K562 (cell line): ENCODE measurements around the gene SPATA33. TPM values are rescaled to one million over a fixed set of nuclear protein-coding genes. Genes with fewer than 3 reads are reported as not detected.
A peak's percentile ranks its signal among the peaks of the same experiment; 100 is the strongest.

Experiments used
- ATF3 ChIP-seq, 2 experiments: fragments of 450-650 bp in 1 of 2; sonication (generic) in 1 of 2; formaldehyde crosslinking in 1 of 2; IDR thresholded peaks in 1 of 2; conservative IDR thresholded peaks in 1 of 2; 2 replicates each; pipeline versions ENCODE4 v1.6.1 to v1.8.1; 2016 to 2023; ENCODE audit warnings: mild to moderate bottlenecking in 2 of 2, moderate library complexity in 2 of 2, inconsistent platforms in 1 of 2, missing genetic modification reagents in 1 of 2
- ETV5 ChIP-seq: sonication (generic); formaldehyde crosslinking; IDR thresholded peaks from 2 replicates; pipeline ENCODE4 v1.4.0; 2020; ENCODE audit warnings: low read depth, mild to moderate bottlenecking, missing genetic modification reagents
- HNRNPK ChIP-seq: fragments of 200-400 bp; formaldehyde crosslinking; IDR thresholded peaks from one replicate; pipeline ENCODE4 v1.6.1; 2018; ENCODE audit warnings: mild to moderate bottlenecking, low read depth, low read length; ENCODE audit not compliant: poor library complexity, severe bottlenecking
- KDM2B ChIP-seq: fragments of 250-450 bp; sonication (Bioruptor Pico); IDR thresholded peaks from 2 replicates; pipeline ENCODE4 v1.8.0; 2021; ENCODE audit warnings: mild to moderate bottlenecking, moderate library complexity
- KHSRP ChIP-seq: fragments of 450-650 bp; IDR thresholded peaks from 2 replicates; pipeline ENCODE4 v1.6.1; 2017
- L3MBTL2 ChIP-seq: fragments of 450-650 bp; IDR thresholded peaks from 2 replicates; pipeline ENCODE4 v1.6.1; 2016; ENCODE audit warnings: mild to moderate bottlenecking, moderate library complexity
- NRF1 ChIP-seq, 2 experiments: fragments of 450-650 bp; IDR thresholded peaks in 1 of 2; conservative IDR thresholded peaks in 1 of 2; 2 replicates each; pipeline ENCODE4 v1.6.1; 2014; ENCODE audit warnings: mild to moderate bottlenecking in 2 of 2
- PML ChIP-seq: IDR thresholded peaks from 2 replicates; pipeline ENCODE4 v1.6.1; 2012; ENCODE audit warnings: low read length, inconsistent platforms
- RB1 ChIP-seq: fragments of 450-650 bp; IDR thresholded peaks from 2 replicates; pipeline ENCODE4 v1.6.1; 2017; ENCODE audit warnings: low read depth, mild to moderate bottlenecking
- RBFOX2 ChIP-seq: fragments of 200-400 bp; formaldehyde crosslinking; IDR thresholded peaks from 2 replicates; pipeline ENCODE4 v1.6.1; 2017; ENCODE audit warnings: low read depth, mild to moderate bottlenecking, low read length, moderate library complexity
- SRF ChIP-seq, 2 experiments: fragments of 250-450, 450-650 bp in 1 of 2; sonication (Bioruptor Pico) in 1 of 2; sonication (generic) in 1 of 2; formaldehyde crosslinking; IDR thresholded peaks; 2 replicates each; pipeline versions ENCODE4 v1.5.0 to v1.5.1; 2020 to 2022; ENCODE audit warnings: mild to moderate bottlenecking in 1 of 2, missing genetic modification reagents in 1 of 2
- TAF15 ChIP-seq: fragments of 200-400 bp; formaldehyde crosslinking; IDR thresholded peaks from 2 replicates; pipeline ENCODE4 v1.6.1; 2017; ENCODE audit warnings: mild to moderate bottlenecking, low read depth, low read length, moderate library complexity
- TCF3 ChIP-seq: sonication (generic); formaldehyde crosslinking; IDR thresholded peaks from 2 replicates; pipeline ENCODE4 v1.4.0; 2020; ENCODE audit warnings: mild to moderate bottlenecking, missing genetic modification reagents
- ZFP30 ChIP-seq: fragments of 250-450 bp; sonication (Bioruptor Pico); IDR thresholded peaks from 2 replicates; pipeline ENCODE4 v1.8.0; 2022; ENCODE audit warnings: moderate library complexity, mild to moderate bottlenecking, inconsistent platforms, borderline replicate concordance
- ZNF696 ChIP-seq: fragments of 250-450 bp; sonication (Bioruptor Pico); conservative IDR thresholded peaks from 2 replicates; pipeline ENCODE4 v1.4.0; 2020; ENCODE audit warnings: mild to moderate bottlenecking, moderate library complexity
- ZNF699 ChIP-seq: fragments of 250-450 bp; sonication (Bioruptor Pico); IDR thresholded peaks from 2 replicates; pipeline ENCODE4 v1.8.0; 2021; ENCODE audit warnings: mild to moderate bottlenecking, moderate library complexity; ENCODE audit not compliant: insufficient replicate concordance
- ZNF778 ChIP-seq: fragments of 450-650 bp; formaldehyde crosslinking; IDR thresholded peaks from 2 replicates; pipeline ENCODE4 v1.4.0; 2020; ENCODE audit warnings: mild to moderate bottlenecking, moderate library complexity
- polyA plus RNA-seq, 8 experiments: library from polyadenylated mRNA; depleted of rRNA in 4 of 8; stranded (reverse) in 5 of 8; unstranded in 3 of 8; fragments of >200 nt; fragmentation: Nextera tagmentation in 2 of 8; fragmentation: Illumina TruSeq in 1 of 8; extraction: Ambion mirVana in 2 of 8; extraction: Trizol in 1 of 8; gene quantifications; 2 replicates each; pipeline versions ENCODE4 v1.2.1 to v1.2.3, GENCODE V29; 2011 to 2014; ENCODE audit warnings: inconsistent platforms in 1 of 8, missing spikeins in 1 of 8
- total RNA-seq, 7 experiments: library from RNA; depleted of rRNA in 6 of 7; stranded (reverse); fragments of >200 nt in 6 of 7; fragmentation: Illumina TruSeq in 2 of 7; extraction: Trizol in 2 of 7; gene quantifications; 2 replicates each; pipeline versions ENCODE4 v1.2.1 to v1.2.3, GENCODE V29; 2011 to 2021; ENCODE audit warnings: low replicate concordance in 1 of 7
- TF ChIP-seq, protein P1 (sequence below): IDR thresholded peaks from 2 replicates; pipeline ENCODE4 v1.6.1; 2012; ENCODE audit warnings: low read depth, low read length, improper control_type of control experiment, borderline replicate concordance
- TF ChIP-seq, protein P2 (sequence below): fragments of 450-650 bp; IDR thresholded peaks from 2 replicates; pipeline ENCODE4 v1.6.1; 2016; ENCODE audit warnings: borderline replicate concordance

The SPATA33 gene
- total and polyA plus RNA-seq, 9 of the 15 experiments (the other 6 are each of a cell fraction or from before 2014, with no cell fraction given) = 4.0 to 20.0 (median 11.8) TPM

- TF ChIP-seq, protein P1, sequence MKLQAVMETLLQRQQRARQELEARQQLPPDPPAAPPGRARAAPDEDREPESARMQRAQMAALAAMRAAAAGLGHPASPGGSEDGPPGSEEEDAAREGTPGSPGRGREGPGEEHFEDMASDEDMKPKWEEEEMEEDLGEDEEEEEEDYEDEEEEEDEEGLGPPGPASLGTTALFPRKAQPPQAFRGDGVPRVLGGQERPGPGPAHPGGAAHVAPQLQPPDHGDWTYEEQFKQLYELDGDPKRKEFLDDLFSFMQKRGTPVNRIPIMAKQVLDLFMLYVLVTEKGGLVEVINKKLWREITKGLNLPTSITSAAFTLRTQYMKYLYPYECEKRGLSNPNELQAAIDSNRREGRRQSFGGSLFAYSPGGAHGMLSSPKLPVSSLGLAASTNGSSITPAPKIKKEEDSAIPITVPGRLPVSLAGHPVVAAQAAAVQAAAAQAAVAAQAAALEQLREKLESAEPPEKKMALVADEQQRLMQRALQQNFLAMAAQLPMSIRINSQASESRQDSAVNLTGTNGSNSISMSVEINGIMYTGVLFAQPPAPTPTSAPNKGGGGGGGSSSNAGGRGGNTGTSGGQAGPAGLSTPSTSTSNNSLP = no peak
- TF ChIP-seq TAF15 (no peak), ATF3 (IDR thresholded peaks at IDR 0.05) (peak; percentile 100), ATF3 (CRISPR knock-in tag; conservative IDR thresholded peaks at IDR 0.05) (peak; percentile 95), RB1 (peak; percentile 93), PML (no peak), TCF3 (0 out of 2 replicates have a peak, but pooled peaks have one; percentile 21), KHSRP (peak; percentile 92), SRF (CRISPR knock-in tag; IDR thresholded peaks at IDR 0.05) (peak in 1 of 2 experiments; percentile 66; a peak in 2 of 4 replicates), ZNF696 (CRISPR knock-in tag) (no peak), ZNF778 (no peak), ETV5 (CRISPR knock-in tag) (no peak), L3MBTL2 (peak; percentile 53), ZFP30 (no peak), HNRNPK (no peak), RBFOX2 (peak; percentile 21), KDM2B (CRISPR knock-in tag) (no peak), ZNF699 (no peak), NRF1 (conservative IDR thresholded peaks at IDR 0.05 in 1 of 2, IDR thresholded peaks at IDR 0.05 in 1 of 2) (peak in 1 of 2 experiments; percentile 43; a peak in 2 of 4 replicates)
- TF ChIP-seq, protein P2, sequence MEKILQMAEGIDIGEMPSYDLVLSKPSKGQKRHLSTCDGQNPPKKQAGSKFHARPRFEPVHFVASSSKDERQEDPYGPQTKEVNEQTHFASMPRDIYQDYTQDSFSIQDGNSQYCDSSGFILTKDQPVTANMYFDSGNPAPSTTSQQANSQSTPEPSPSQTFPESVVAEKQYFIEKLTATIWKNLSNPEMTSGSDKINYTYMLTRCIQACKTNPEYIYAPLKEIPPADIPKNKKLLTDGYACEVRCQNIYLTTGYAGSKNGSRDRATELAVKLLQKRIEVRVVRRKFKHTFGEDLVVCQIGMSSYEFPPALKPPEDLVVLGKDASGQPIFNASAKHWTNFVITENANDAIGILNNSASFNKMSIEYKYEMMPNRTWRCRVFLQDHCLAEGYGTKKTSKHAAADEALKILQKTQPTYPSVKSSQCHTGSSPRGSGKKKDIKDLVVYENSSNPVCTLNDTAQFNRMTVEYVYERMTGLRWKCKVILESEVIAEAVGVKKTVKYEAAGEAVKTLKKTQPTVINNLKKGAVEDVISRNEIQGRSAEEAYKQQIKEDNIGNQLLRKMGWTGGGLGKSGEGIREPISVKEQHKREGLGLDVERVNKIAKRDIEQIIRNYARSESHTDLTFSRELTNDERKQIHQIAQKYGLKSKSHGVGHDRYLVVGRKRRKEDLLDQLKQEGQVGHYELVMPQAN = peak; percentile 74; the same call in 1 of the 2 replicates
Observed at GRCh38 chr16:89700100-89700648, 42.5 kb downstream of the SPATA33 start (continued).
